Activated T-cell treated with anti-CD3 and anti-CD28 coated beads, Interleukin-2, amount 50 U/mL, for 72 hours (primary cell): ENCODE data around the gene SLC4A5. TPM values are rescaled to one million over a fixed set of nuclear protein-coding genes. Genes with fewer than 3 reads are reported as not detected.

Source experiments
- ATAC-seq, 2 donors: fragments of 150-1000 bp; cut with Tn5 transposase; replicated peaks in 1 of 2; 2 replicates each; pipeline ENCODE4 v1.10.0; 2021; ENCODE audit warnings: moderate library complexity in 2 of 2, mild to moderate bottlenecking in 1 of 2
- DNase-seq, 2 donors: peaks; one replicate each; pipeline ENCODE4 v3.0.0; 2021 to 2022; ENCODE audit warnings: mixed read lengths in 1 of 2
- H3K27ac Mint-ChIP-seq: one replicate; pipeline ENCODE4 v1.8.0; 2022; ENCODE audit warnings: mild to moderate bottlenecking, moderate library complexity, mixed read lengths
- H3K27me3 Mint-ChIP-seq: one replicate; pipeline ENCODE4 v1.8.0; 2022; ENCODE audit warnings: low read depth, mixed read lengths
- H3K36me3 Mint-ChIP-seq, 2 donors: one replicate each; pipeline ENCODE4 v1.8.0; 2022; ENCODE audit warnings: mixed read lengths in 2 of 2, mild to moderate bottlenecking in 1 of 2; ENCODE audit not compliant: insufficient read depth in 2 of 2
- H3K4me1 Mint-ChIP-seq: one replicate; pipeline ENCODE4 v1.8.0; 2022; ENCODE audit warnings: low read depth, mixed read lengths
- H3K4me3 Mint-ChIP-seq, 2 donors: one replicate each; pipeline ENCODE4 v1.8.0; 2022; ENCODE audit warnings: mild to moderate bottlenecking in 2 of 2, mixed read lengths in 2 of 2, moderate library complexity in 2 of 2
- H3K9me3 Mint-ChIP-seq, 2 donors: one replicate each; pipeline ENCODE4 v1.8.0; 2022; ENCODE audit warnings: mixed read lengths in 2 of 2
- total RNA-seq, 2 donors: library from RNA; stranded (reverse); gene quantifications; one replicate each; pipeline ENCODE4 v1.2.3, GENCODE V29; 2022

SLC4A5 gene
- total RNA-seq, 2 donors from 2014 or later: 4.4 to 6.5 TPM

GRCh38 chr2:74374509-74375205, 31.4 kb upstream of the SLC4A5 start:
- Mint-ChIP-seq H3K4me1 (peaks cover 4% of the 10 kb centered on the region), H3K27ac (no peak overlapping the region), H3K4me3 (no peak overlapping the region), H3K27me3 (no peaks in the 10 kb centered on the region), H3K36me3 (peaks cover 0 to 6% of the 10 kb centered on the region in 2 donors), H3K9me3 (no peaks in the 10 kb centered on the region)
- DNase-seq (no peak), ATAC-seq (no peak)

DNA sequence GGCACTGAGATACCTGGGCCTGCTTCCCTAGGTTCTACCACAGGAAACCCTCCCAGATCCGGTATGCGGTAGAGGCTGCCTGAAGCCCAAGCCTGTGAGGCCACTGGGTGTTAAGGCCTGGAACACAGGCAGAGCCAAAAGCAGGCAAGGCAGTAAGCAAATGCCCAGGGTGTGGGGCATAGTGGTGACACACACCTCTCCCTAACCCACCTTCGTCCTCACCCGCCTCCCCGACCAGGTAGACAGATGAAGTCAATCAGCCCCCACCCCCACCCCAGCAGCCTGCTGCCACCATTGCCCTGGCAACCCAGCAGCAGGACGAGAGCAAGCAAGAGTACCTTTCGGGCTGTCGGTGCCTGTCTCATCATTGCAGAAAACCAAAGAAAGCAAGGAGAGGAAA, 30.8 kb upstream of the SLC4A5 start:
- peaks cover 4% of the 10 kb centered on the region for H3K4me1 Mint-ChIP-seq
- H3K36me3 Mint-ChIP-seq: peaks cover 0 to 8% of the 10 kb centered on the region in 2 donors
- no peak for ATAC-seq
- no peak overlapping the region for H3K4me3 Mint-ChIP-seq
- no peaks in the 10 kb centered on the region for H3K27me3 Mint-ChIP-seq
- no peak for DNase-seq
- H3K27ac Mint-ChIP-seq: no peak overlapping the region
- no peaks in the 10 kb centered on the region for H3K9me3 Mint-ChIP-seq

GRCh38 chr2:74373221-74373676, 30.0 kb upstream of the SLC4A5 start:
- H3K4me1 Mint-ChIP-seq: peaks cover 4% of the 10 kb centered on the region
- no peaks in the 10 kb centered on the region for H3K9me3 Mint-ChIP-seq
- peaks cover 0 to 10% of the 10 kb centered on the region in 2 donors for H3K36me3 Mint-ChIP-seq
- H3K27ac Mint-ChIP-seq: no peak overlapping the region
- ATAC-seq (no peak), DNase-seq (no peak)
- no peaks in the 10 kb centered on the region for H3K27me3 Mint-ChIP-seq
- no peak overlapping the region for H3K4me3 Mint-ChIP-seq

GRCh38 chr2:74372674-74373073, 29.5 kb upstream of the SLC4A5 start:
- no peak for DNase-seq
- Mint-ChIP-seq H3K27ac (no peak overlapping the region), H3K9me3 (no peaks in the 10 kb centered on the region), H3K36me3 (peaks cover 0 to 12% of the 10 kb centered on the region in 2 donors), H3K27me3 (no peaks in the 10 kb centered on the region), H3K4me1 (peaks cover 4% of the 10 kb centered on the region), H3K4me3 (no peak overlapping the region)
- no peak for ATAC-seq

GRCh38 chr2:74371421-74371820, 28.2 kb upstream of the SLC4A5 start:
- Mint-ChIP-seq H3K4me3 (no peak overlapping the region), H3K9me3 (no peaks in the 10 kb centered on the region), H3K27ac (no peak overlapping the region), H3K27me3 (no peaks in the 10 kb centered on the region), H3K4me1 (peaks cover 4% of the 10 kb centered on the region), H3K36me3 (peaks cover 0 to 14% of the 10 kb centered on the region in 2 donors)
- ATAC-seq (no peak), DNase-seq (no peak)

DNA sequence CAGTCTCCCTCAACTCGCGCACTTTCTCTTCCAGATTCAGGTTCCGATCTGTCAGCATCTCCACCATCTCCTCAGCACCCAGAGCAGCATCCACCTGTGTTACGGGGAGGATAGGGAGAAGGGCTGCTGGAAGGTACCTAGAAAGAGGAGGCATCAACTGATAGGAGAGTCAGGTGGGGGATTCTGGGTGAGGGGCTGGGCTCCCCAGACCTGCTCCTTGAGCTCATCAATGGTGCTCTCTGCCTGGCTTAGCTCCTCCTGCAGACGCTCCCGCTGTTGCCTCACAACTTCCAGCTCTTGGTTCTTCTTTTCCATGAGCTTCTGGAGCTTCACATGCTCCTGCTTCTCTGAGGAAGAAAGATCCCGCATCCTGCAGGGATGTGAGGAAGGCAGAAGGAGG, 26.8 kb upstream of the SLC4A5 start:
- ATAC-seq: no peak
- Mint-ChIP-seq H3K9me3 (no peaks in the 10 kb centered on the region), H3K4me1 (peaks cover 2% of the 10 kb centered on the region), H3K27me3 (no peaks in the 10 kb centered on the region), H3K27ac (no peak overlapping the region), H3K36me3 (peaks cover 0 to 15% of the 10 kb centered on the region in 2 donors), H3K4me3 (no peak overlapping the region)
- DNase-seq: no peak

GRCh38 chr2:74368499-74368898, 25.3 kb upstream of the SLC4A5 start:
- Mint-ChIP-seq H3K9me3 (no peaks in the 10 kb centered on the region), H3K4me3 (no peak overlapping the region), H3K36me3 (peaks cover 0 to 15% of the 10 kb centered on the region in 2 donors), H3K27ac (no peak overlapping the region), H3K27me3 (no peaks in the 10 kb centered on the region), H3K4me1 (no peaks in the 10 kb centered on the region)
- DNase-seq: no peak
- no peak for ATAC-seq

GRCh38 chr2:74367789-74368188, 24.6 kb upstream of the SLC4A5 start:
- Mint-ChIP-seq H3K9me3 (no peaks in the 10 kb centered on the region), H3K4me1 (no peaks in the 10 kb centered on the region), H3K36me3 (peaks cover 0 to 15% of the 10 kb centered on the region in 2 donors), H3K4me3 (no peak overlapping the region), H3K27me3 (no peaks in the 10 kb centered on the region), H3K27ac (no peak overlapping the region)
- ATAC-seq (no peak), DNase-seq (no peak)

- no peak overlapping the region for H3K27ac Mint-ChIP-seq
- DNase-seq (no peak), ATAC-seq (no peak)
- H3K36me3 Mint-ChIP-seq: peaks cover 6 to 15% of the 10 kb centered on the region in 2 donors
- no peaks in the 10 kb centered on the region for H3K27me3 Mint-ChIP-seq
- no peak overlapping the region for H3K4me3 Mint-ChIP-seq
- no peaks in the 10 kb centered on the region for H3K9me3 Mint-ChIP-seq
- H3K4me1 Mint-ChIP-seq: no peaks in the 10 kb centered on the region
Measured at GRCh38 chr2:74366036-74366435, 22.8 kb upstream of the SLC4A5 start.

DNA sequence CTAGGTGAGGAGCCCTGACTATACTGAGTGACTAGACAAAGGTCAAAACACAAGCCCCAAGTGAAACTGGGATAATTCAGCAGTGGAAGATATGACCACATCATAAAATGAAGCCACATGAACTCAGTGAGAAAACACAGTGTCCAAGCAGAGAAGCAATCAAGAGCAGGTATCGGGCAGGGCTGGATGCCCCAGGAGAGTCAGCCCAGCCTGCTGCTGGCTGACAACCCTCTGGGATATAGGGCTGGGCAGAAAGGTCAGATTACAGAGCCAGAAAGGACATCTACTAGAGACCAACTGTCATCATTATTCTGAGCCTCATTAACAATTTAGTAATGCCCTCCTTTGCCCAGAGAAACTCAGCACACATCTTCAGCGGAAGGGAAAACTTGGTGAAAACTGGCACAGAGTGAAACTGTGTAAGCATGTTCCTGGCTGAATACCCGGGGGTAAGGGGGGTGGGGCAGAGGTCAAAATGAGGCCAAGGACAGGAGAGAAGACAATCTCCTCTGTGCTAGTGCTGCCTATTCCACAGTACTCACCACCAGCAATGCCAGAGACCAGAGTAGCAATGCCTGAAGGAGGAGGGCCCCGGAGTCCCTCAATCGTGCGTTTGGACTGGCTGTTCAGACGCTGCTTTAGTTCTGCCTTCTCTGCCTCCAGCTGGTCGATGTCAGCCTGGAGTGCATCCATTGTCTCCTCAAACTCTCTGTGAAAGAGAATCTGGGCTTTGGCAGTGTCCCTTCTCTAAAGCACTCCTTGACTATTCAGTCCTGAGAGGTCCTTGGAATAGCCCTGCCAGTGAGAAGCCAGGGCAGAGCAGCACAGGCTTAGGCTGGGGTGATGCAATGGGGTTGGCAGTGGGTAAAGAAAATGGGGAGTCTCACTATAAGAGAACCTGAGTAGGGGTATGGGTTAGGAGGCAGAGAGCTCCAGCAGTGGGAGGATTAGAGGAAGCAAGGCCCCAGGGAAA, 21.6 kb upstream of the SLC4A5 start:
- H3K4me3 Mint-ChIP-seq: no peak overlapping the region
- ATAC-seq (no peak), DNase-seq (no peak)
- H3K9me3 Mint-ChIP-seq: no peaks in the 10 kb centered on the region
- peaks cover 8 to 10% of the 10 kb centered on the region in 2 donors for H3K36me3 Mint-ChIP-seq
- H3K27me3 Mint-ChIP-seq: no peaks in the 10 kb centered on the region
- H3K27ac Mint-ChIP-seq: no peak overlapping the region
- no peaks in the 10 kb centered on the region for H3K4me1 Mint-ChIP-seq

- no peaks in the 10 kb centered on the region for H3K27me3 Mint-ChIP-seq
- H3K9me3 Mint-ChIP-seq: no peaks in the 10 kb centered on the region
- ATAC-seq (no peak), DNase-seq (no peak)
- H3K4me1 Mint-ChIP-seq: no peaks in the 10 kb centered on the region
- no peak overlapping the region for H3K27ac Mint-ChIP-seq
- peaks cover 6 to 8% of the 10 kb centered on the region in 2 donors for H3K36me3 Mint-ChIP-seq
- H3K4me3 Mint-ChIP-seq: no peak overlapping the region
Measured at GRCh38 chr2:74361327-74361726, 18.1 kb upstream of the SLC4A5 start.

DNA sequence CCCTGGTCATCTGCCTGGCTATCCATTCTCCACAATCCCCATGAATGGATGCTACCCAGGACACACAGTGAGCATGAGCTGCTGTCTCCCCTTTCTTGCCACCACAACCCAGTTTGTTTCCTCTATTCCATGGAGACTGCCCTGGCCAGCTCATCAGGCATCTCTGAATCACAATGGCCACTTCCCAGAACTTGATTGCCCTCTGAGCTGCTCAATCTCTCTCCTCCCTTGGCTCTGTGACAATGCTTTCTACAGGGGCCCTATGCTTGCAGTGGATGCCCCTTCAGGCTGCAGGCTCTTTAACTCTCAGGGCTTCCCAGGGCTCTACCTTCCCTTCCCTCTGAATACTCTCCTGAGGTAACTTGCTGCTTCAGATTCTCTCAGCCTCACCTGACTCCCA, 14.4 kb upstream of the SLC4A5 start:
- Mint-ChIP-seq H3K4me1 (no peaks in the 10 kb centered on the region), H3K27me3 (no peaks in the 10 kb centered on the region), H3K4me3 (no peak overlapping the region), H3K9me3 (no peaks in the 10 kb centered on the region), H3K27ac (no peak overlapping the region), H3K36me3 (peaks cover 6 to 8% of the 10 kb centered on the region in 2 donors)
- ATAC-seq: no peak
- DNase-seq: no peak

- H3K4me3 Mint-ChIP-seq: no peak overlapping the region
- H3K27me3 Mint-ChIP-seq: no peaks in the 10 kb centered on the region
- H3K27ac Mint-ChIP-seq: no peak overlapping the region
- ATAC-seq (no peak), DNase-seq (no peak)
- no peaks in the 10 kb centered on the region for H3K4me1 Mint-ChIP-seq
- H3K36me3 Mint-ChIP-seq: no peaks in the 10 kb centered on the region
- H3K9me3 Mint-ChIP-seq: no peaks in the 10 kb centered on the region
Measured at GRCh38 chr2:74349889-74350288, 6.7 kb upstream of the SLC4A5 start.
